Measurements from ENCODE around the gene TEX13B. TPM values are rescaled to one million over a fixed set of nuclear protein-coding genes. Genes with fewer than 3 reads are reported as not detected.

The TEX13B gene
- total RNA-seq: not detected in 2 replicates

GRCh38 chrX:107982356-107982755, at the start of gene TEX13B:
TEX13B (minus strand) TSS chrX:107982370; CDS start chrX:107982127, 243 bp downstream.

Other genes starting within 250 kb of the TEX13B start
- gene TSC22D3, start 206.6 kb downstream of the TEX13B start, total RNA-seq: 22.6 and 40.1 TPM in 2 replicates
- gene NCBP2L, start 204.6 kb downstream of the TEX13B start, total RNA-seq: not detected in 2 replicates
- 11.8 and 11.9 TPM in 2 replicates for gene MID2, start 156.5 kb downstream of the TEX13B start, total RNA-seq
- gene VSIG1, start 62.7 kb upstream of the TEX13B start, total RNA-seq: 0.07 and 0.20 TPM in 2 replicates
- 53.3 and 76.7 TPM in 2 replicates for gene PSMD10, start 109.2 kb upstream of the TEX13B start, total RNA-seq
- gene ATG4A, start 109.4 kb upstream of the TEX13B start, total RNA-seq: 12.9 and 14.9 TPM in 2 replicates